Gastrocnemius medialis (tissue), 4 donors: ENCODE results near the gene HIVEP3. TPM values are rescaled to one million over a fixed set of nuclear protein-coding genes. Genes with fewer than 3 reads are reported as not detected.

Experiments
- ATAC-seq, 2 donors: fragments of 150-250 bp; one replicate each; pipeline ENCODE4 v1.9.1; 2016
- DNase-seq, 2 donors: peaks; one replicate each; pipeline ENCODE4 v3.0.0-alpha.2; 2019
- H3K27ac ChIP-seq, 4 donors: fragments of 200-600 bp; sonication (generic); 1 replicate in 1 of 4; 2 replicates in 3 of 4; pipeline ENCODE4 v1.5.1; 2016 to 2018; ENCODE audit warnings: mild to moderate bottlenecking in 2 of 4, moderate library complexity in 1 of 4
- H3K27me3 ChIP-seq, 3 donors: fragments of 200-600 bp; sonication (generic) in 2 of 3; 1 replicate in 1 of 3; 2 replicates in 2 of 3; pipeline versions ENCODE4 v1.5.1 to v1.6.0; 2016 to 2019; ENCODE audit warnings: mild to moderate bottlenecking in 1 of 3, moderate library complexity in 1 of 3
- H3K36me3 ChIP-seq, 2 donors: fragments of 200-600 bp; sonication (generic) in 1 of 2; one replicate each; pipeline ENCODE4 v1.5.1; 2017 to 2018
- H3K4me1 ChIP-seq, 2 donors: fragments of 200-600 bp; sonication (generic) in 1 of 2; one replicate each; pipeline ENCODE4 v1.5.1; 2016 to 2017; ENCODE audit warnings: mild to moderate bottlenecking in 2 of 2
- H3K4me3 ChIP-seq, 4 donors: fragments of 200-600 bp; sonication (generic) in 3 of 4; 1 replicate in 1 of 4; 2 replicates in 3 of 4; pipeline ENCODE4 v1.5.1; 2016 to 2019; ENCODE audit warnings: mild to moderate bottlenecking in 2 of 4
- H3K9me3 ChIP-seq, 3 donors: fragments of 200-600 bp; sonication (generic) in 2 of 3; 1 replicate in 1 of 3; 2 replicates in 2 of 3; pipeline ENCODE4 v1.5.1; 2016 to 2019
- POLR2A ChIP-seq, 2 donors: fragments of 450-650 bp; IDR thresholded peaks; one replicate each; pipeline ENCODE4 v1.6.1; 2017; ENCODE audit warnings: antibody characterized with exemption in 2 of 2, mild to moderate bottlenecking in 2 of 2, moderate library complexity in 2 of 2
- in situ Hi-C, 4 donors: fragments of 200-750 bp; cut with MboI; loops; one replicate each; pipeline versions ENCODE4 v1.15.0 to v1.8.0; 2017; ENCODE audit warnings: low sequenced_read_pairs in 4 of 4
- intact Hi-C: fragments of 100-400 bp; cut with DNase I; formaldehyde crosslinking; loops from one replicate; pipeline ENCODE4 v1.15.1; 2023; ENCODE audit warnings: low total_unique reads
- total RNA-seq, 4 donors: library from RNA; depleted of rRNA; stranded (reverse); fragments of >200 nt; gene quantifications; one replicate each; pipeline versions ENCODE4 v1.1.0 to v1.2.3, GENCODE V29; 2016
- TF ChIP-seq, protein P1 (sequence below), 5 experiments: fragments of 450-650 bp in 3 of 5; fragments of 200-600 bp in 2 of 5; sonication (generic) in 2 of 5; IDR thresholded peaks in 4 of 5; conservative IDR thresholded peaks in 1 of 5; 1 replicate in 4 of 5; 2 replicates in 1 of 5; pipeline ENCODE4 v1.5.1; 2016 to 2019; ENCODE audit warnings: antibody characterized with exemption in 5 of 5, mild to moderate bottlenecking in 3 of 5, moderate library complexity in 3 of 5

The HIVEP3 gene
- total RNA-seq, 4 donors from 2014 or later = 0.80 to 1.8 (median 1.3) TPM

DNA sequence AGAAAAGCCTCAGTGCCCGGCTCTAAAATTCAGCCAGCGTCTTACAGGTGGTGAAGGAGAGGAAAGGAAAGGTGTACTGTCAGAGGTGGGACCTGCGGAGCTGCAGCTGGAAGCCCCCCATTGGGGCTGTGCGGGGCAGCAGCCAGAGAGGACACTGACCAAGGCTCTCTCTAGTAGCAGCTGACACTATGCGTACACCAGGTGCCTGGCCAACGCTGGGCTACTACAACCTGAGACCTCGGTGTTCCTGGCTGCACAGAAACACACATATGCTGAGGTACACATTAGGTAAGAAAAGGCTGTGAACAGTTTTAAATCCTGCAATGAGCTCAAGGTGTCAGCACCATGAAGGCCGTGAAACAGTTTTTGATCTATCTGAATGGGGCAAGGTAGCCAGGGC lies 378.7 kb downstream of the HIVEP3 start:
- ATAC-seq = no peak
- in situ Hi-C loops (no loop called here), intact Hi-C loops (no loop called here)
- H3K9me3 ChIP-seq = no peaks in the 10 kb centered on the region
- H3K4me1 ChIP-seq = peaks cover 25 to 29% of the 10 kb centered on the region in 2 donors
- no peaks in the 10 kb centered on the region for H3K36me3 ChIP-seq
- H3K4me3 ChIP-seq = no peak overlapping the region
- no peak for DNase-seq
- no peak overlapping the region for H3K27ac ChIP-seq
- no peaks in the 10 kb centered on the region for H3K27me3 ChIP-seq
- TF ChIP-seq POLR2A (IDR thresholded peaks at IDR 0.05) = no peak
- TF ChIP-seq, protein P1, sequence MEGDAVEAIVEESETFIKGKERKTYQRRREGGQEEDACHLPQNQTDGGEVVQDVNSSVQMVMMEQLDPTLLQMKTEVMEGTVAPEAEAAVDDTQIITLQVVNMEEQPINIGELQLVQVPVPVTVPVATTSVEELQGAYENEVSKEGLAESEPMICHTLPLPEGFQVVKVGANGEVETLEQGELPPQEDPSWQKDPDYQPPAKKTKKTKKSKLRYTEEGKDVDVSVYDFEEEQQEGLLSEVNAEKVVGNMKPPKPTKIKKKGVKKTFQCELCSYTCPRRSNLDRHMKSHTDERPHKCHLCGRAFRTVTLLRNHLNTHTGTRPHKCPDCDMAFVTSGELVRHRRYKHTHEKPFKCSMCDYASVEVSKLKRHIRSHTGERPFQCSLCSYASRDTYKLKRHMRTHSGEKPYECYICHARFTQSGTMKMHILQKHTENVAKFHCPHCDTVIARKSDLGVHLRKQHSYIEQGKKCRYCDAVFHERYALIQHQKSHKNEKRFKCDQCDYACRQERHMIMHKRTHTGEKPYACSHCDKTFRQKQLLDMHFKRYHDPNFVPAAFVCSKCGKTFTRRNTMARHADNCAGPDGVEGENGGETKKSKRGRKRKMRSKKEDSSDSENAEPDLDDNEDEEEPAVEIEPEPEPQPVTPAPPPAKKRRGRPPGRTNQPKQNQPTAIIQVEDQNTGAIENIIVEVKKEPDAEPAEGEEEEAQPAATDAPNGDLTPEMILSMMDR (IDR thresholded peaks at IDR 0.05 in 4 of 5, conservative IDR thresholded peaks at IDR 0.05 in 1 of 5) = no peak

DNA sequence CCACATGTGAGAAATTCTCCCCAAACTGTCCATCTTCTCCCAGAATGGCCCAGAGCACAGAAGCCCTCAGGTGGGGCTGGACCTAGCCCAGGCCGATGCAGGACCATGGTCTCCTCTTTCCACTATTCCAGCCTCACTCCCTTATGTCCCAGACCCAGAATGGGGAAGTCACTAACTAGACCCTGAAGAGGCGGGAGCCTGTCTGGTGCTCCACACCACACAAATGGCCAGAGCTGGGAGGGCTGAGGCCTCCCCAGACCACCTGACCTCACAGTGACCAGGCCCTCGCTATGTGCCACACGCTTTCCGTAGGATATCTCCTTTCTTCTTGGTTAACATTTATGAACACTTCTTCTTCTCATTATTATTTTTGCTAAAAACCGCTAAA lies 379.3 kb downstream of the HIVEP3 start:
- ATAC-seq = no peak
- in situ Hi-C loops = no loop called here
- no peak for DNase-seq
- Histone ChIP-seq H3K4me1 (peaks cover 25 to 29% of the 10 kb centered on the region in 2 donors), H3K27me3 (no peaks in the 10 kb centered on the region), H3K27ac (peak overlapping the region in 1 of 4 donors; percentile 86), H3K9me3 (no peaks in the 10 kb centered on the region), H3K36me3 (no peaks in the 10 kb centered on the region), H3K4me3 (no peak overlapping the region)
- intact Hi-C loops = no loop called here
- TF ChIP-seq POLR2A (IDR thresholded peaks at IDR 0.05) = no peak
- TF ChIP-seq, protein P1 (IDR thresholded peaks at IDR 0.05 in 4 of 5, conservative IDR thresholded peaks at IDR 0.05 in 1 of 5) = no peak

DNA sequence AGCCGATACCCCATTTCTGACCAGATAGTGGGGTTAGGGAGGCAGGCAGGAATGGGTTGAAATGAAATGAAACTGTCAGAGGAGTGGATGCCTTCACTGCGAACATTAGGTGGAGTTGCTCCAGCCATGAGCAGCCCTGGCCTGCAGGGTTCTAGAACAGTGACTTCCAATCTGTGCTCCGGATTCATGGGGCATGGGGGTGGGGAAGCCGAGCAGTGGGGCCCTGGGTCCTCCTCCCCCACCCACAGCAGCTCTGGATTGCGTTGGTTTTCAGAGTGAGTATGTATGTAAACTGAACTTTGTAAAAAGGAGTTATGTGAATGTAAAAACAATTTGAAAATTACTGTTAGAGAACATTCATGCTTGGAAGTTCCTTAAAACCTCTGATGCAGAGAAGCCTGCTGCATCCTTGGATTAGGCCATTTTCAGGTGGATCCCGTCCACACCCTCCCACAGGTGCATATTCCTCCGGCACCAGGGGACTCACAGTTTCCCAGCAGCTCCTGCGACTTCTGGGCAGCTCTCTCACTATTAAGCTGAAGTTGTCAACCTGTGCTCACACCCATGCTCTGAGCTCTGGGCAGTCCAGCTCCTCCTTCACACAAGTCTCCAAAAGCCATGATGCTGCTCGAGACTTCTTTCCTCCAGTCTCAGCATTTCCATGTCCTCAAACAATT lies 379.8 kb downstream of the HIVEP3 start:
- no peak for DNase-seq
- Histone ChIP-seq H3K4me3 (no peak overlapping the region), H3K9me3 (no peaks in the 10 kb centered on the region), H3K36me3 (no peaks in the 10 kb centered on the region), H3K4me1 (peaks cover 25 to 29% of the 10 kb centered on the region in 2 donors), H3K27ac (peak overlapping the region in 3 of 4 donors; percentile 73 to 86 (median 74)), H3K27me3 (no peaks in the 10 kb centered on the region)
- in situ Hi-C loops (no loop called here), intact Hi-C loops (loop anchor here (1.0 kb wide), 1 partner anchor 19 kb away; no protein-coding TSS in a partner anchor)
- TF ChIP-seq POLR2A (IDR thresholded peaks at IDR 0.05) = no peak
- TF ChIP-seq, protein P1 (IDR thresholded peaks at IDR 0.05 in 4 of 5, conservative IDR thresholded peaks at IDR 0.05 in 1 of 5) = no peak
- ATAC-seq = no peak

DNA sequence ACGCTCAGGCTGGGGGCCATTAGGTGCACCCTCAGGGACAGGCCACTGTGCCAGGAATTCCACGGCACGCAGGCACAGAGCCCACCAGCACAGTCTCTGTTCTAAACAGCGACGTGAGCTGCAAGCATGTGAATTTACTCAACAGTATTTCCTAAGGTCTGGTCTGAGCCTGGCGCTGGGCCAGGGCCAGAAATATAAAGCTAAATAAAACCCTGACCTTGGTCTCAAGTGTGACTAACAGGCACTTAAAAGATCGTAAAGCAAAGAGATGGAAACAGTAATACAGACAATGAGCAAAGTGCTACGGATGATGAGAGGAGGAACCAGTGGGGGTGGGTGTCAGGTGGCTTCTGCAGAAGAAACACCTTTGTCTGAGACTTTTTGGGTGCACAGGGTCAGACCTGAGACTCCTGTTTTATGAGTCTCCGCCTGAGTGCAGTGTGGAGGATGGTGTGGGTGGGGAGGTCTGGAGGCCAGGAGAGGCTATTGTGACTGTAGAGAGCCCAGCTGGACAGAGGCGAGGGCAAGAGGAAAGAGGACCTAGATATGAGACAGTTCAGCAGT lies 380.9 kb downstream of the HIVEP3 start:
- no peaks in the 10 kb centered on the region for H3K27me3 ChIP-seq
- intact Hi-C loops = loop anchor here (1.0 to 2.0 kb wide), 2 partner anchors 20 to 41 kb away; no protein-coding TSS in a partner anchor
- ATAC-seq (peak; percentile 88 to 97), DNase-seq (peak; percentile 80 to 89)
- no peaks in the 10 kb centered on the region for H3K36me3 ChIP-seq
- no peak overlapping the region for H3K4me3 ChIP-seq
- H3K9me3 ChIP-seq = no peaks in the 10 kb centered on the region
- H3K4me1 ChIP-seq = peaks cover 25 to 29% of the 10 kb centered on the region in 2 donors
- TF ChIP-seq, protein P1 (IDR thresholded peaks at IDR 0.05 in 4 of 5, conservative IDR thresholded peaks at IDR 0.05 in 1 of 5) = no peak
- no peak for TF ChIP-seq POLR2A (IDR thresholded peaks at IDR 0.05)
- peak overlapping the region; percentile 56 to 86 (median 74) for H3K27ac ChIP-seq
- in situ Hi-C loops = no loop called here
